ENCODE measurements around the gene TTLL8.

DNA sequence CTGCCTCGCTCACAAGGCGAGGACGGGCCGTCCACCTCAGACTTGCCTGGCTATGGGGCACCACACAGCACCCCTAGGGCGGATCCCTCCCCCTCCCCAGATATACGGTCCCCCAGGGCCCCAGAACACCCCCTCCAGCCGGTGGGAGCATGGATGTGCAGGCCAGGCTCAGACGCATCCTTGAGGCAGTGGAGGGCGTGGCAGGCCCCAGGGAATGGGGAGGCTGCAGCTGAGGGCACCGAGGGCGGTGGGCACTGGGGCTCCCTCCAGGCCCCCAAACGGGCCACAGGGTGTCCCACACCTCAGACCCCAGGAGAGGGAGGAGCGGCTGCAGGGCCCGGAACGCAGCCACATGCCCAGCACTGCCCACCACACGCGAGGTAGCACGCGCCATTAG is 12.1 kb downstream of the TTLL8 start:
- TF ChIP-seq, protein P1, sequence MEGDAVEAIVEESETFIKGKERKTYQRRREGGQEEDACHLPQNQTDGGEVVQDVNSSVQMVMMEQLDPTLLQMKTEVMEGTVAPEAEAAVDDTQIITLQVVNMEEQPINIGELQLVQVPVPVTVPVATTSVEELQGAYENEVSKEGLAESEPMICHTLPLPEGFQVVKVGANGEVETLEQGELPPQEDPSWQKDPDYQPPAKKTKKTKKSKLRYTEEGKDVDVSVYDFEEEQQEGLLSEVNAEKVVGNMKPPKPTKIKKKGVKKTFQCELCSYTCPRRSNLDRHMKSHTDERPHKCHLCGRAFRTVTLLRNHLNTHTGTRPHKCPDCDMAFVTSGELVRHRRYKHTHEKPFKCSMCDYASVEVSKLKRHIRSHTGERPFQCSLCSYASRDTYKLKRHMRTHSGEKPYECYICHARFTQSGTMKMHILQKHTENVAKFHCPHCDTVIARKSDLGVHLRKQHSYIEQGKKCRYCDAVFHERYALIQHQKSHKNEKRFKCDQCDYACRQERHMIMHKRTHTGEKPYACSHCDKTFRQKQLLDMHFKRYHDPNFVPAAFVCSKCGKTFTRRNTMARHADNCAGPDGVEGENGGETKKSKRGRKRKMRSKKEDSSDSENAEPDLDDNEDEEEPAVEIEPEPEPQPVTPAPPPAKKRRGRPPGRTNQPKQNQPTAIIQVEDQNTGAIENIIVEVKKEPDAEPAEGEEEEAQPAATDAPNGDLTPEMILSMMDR (IDR thresholded peaks at IDR 0.05; ENCODE audit: control extremely low read depth in 1 of 3, insufficient read depth in 1 of 3, low read depth in 1 of 3, low read length in 3 of 3) = no peak
- TF ChIP-seq TAF7 (optimal IDR thresholded peaks at IDR 0.05; ENCODE audit: borderline replicate concordance, low read depth, low read length) = no peak
- TF ChIP-seq GTF2F1 (IDR thresholded peaks at IDR 0.05; ENCODE audit: borderline replicate concordance, low read depth, low read length) = no peak

Data from H1 (cell line).